Epidermal melanocyte (primary cell): ENCODE results near the gene BAHCC1.
A peak's percentile ranks its signal among the peaks of the same experiment; 100 is the strongest.

ENCODE experiments used
- DNase-seq: peaks from one replicate; pipeline ENCODE4 v3.0.0; 2011; ENCODE audit warnings: low spot score; ENCODE audit not compliant: insufficient read length

BAHCC1 gene

GRCh38 chr17:81492202-81492601 lies 96.9 kb downstream of the BAHCC1 start:
- DNase-seq, result no peak

GRCh38 chr17:81492706-81493105 lies 97.4 kb downstream of the BAHCC1 start:
- no peak for DNase-seq

- no peak for DNase-seq
Observed at GRCh38 chr17:81493198-81494038, 98.2 kb downstream of the BAHCC1 start.

DNA sequence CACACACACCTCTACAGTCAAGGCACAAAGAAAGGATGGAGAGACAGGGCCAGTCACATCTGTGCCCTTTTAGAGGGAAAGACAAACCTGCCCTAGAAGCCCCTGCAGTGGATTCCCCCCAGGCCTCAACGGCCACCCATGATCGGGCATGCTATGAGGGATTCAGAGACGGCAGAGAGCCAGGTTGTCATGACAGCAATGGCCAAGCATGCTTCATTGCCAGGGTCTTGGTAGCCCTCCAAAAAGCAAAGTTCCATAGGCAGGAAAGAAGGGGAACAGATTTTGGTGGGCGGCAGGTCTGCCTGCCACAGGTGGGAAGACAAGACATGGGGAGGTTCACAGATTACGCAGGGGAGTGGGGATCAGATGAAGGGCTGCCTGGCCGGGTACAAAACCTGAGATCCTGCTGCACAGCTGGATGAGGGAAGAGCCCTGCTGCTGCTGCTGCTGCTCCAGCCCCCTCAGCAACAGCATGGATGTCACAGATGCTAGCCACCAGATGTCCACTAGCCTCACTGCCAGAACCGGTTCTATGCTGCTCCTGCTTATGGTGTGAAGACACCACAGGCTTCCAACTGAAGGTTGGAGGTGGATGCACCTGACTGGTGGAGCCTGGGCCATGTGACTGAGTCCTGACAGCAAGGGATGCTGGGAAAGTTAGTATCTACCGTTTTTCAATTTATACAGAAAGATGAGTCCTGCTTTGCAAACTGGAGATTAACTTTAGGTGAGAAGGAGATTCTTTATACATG lies 99.5 kb downstream of the BAHCC1 start:
- DNase-seq, result no peak

DNA sequence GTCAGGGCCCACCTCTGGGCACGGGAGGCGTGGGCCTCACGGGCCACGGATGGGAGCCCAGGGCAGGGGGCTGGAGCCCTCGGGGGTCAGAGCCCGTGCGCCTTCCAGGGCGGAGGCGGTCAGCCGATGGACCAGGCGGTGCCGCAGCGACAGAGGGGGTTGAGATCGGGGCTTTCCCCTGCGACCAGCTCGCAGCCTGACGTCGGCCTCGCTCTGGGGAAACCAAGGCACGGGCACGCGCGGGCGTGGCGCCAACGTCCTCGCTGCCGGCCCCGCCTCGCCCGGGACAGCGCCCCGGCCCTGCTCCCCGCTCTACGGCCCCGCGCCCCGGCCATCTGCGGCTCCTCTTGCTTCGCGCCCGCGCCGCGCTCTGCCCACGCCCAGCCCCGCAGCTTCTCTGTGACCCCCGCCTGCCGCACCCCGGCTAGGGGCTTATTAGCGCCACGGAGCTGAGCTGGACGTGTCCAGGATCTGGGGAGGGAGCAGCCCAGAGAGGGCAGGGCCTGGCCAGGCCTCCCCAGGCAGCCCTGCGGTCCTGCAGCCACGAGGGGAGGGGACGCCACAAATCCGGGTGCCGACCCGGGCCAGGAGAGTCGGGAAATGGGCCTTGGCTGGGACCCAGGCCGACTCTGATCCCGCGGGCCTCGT lies 103.8 kb downstream of the BAHCC1 start:
- no peak for DNase-seq

DNA sequence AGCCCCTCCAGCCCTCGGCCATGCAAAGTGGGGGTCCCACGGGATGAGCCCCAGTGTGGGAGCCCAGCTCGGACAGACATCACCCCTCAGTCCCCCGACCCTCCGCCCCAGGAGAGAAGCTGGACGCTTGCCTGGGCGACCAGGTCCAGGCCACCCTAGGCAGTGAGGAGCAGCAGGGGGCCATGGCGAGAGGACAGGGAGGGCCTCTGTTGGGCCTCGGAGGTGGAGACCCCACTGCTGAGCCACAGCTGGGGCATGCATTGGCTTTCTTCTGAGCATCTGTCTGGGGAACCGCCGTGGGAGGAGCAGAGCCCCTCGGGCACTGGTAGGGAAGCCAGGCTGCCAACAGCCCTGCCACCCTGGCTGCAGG lies 104.3 kb downstream of the BAHCC1 start:
- no peak for DNase-seq

GRCh38 chr17:81500047-81500446 lies 104.8 kb downstream of the BAHCC1 start:
- DNase-seq, result no peak

DNA sequence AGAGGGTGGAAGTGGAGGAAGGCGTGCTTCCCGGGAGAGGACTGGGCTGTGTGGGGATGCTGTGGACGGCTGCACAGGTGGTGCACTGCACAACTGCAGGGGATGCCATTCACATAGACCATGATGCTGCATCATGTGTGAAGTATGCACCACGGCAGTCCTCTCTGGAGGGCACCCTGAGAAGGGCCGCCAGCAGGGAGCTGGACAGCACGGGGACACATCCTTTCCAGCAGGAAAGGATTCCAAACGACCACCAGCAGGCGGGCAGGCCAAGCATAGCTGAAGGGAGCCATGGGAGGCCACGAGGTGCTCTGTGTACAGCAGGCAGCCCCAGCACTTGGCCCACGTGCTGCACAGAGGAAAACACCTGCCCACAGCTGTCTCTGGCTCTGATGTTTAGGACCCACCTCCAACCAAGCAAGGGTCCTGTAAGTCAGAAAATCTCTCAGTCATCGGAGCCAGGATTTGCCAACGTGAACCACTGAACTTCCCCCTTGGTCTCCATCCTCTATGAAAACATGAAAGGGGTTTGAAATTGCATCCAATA lies 107.3 kb downstream of the BAHCC1 start:
- no peak for DNase-seq

- DNase-seq, result no peak
Observed at GRCh38 chr17:81503619-81504018, 108.4 kb downstream of the BAHCC1 start.

GRCh38 chr17:81508639-81509206 lies 113.5 kb downstream of the BAHCC1 start:
- DNase-seq, result no peak

- no peak for DNase-seq
Observed at GRCh38 chr17:81509207-81509971, 114.1 kb downstream of the BAHCC1 start.

- DNase-seq, result no peak
Observed at GRCh38 chr17:81509972-81510784, 114.9 kb downstream of the BAHCC1 start.

- DNase-seq, result no peak
Observed at GRCh38 chr17:81510785-81511553, 115.7 kb downstream of the BAHCC1 start.

DNA sequence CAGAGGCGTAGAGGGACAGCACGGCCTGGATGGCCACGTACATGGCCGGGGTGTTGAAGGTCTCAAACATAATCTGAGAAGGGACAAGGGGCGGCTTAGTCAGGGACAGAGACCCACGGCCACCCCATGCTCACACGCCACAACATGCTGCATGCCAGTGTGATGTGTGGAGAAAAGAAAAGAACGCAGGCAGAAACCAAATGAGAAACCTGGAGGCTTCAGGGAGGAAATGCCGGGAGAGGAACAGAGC lies 116.2 kb downstream of the BAHCC1 start:
- no peak for DNase-seq

DNA sequence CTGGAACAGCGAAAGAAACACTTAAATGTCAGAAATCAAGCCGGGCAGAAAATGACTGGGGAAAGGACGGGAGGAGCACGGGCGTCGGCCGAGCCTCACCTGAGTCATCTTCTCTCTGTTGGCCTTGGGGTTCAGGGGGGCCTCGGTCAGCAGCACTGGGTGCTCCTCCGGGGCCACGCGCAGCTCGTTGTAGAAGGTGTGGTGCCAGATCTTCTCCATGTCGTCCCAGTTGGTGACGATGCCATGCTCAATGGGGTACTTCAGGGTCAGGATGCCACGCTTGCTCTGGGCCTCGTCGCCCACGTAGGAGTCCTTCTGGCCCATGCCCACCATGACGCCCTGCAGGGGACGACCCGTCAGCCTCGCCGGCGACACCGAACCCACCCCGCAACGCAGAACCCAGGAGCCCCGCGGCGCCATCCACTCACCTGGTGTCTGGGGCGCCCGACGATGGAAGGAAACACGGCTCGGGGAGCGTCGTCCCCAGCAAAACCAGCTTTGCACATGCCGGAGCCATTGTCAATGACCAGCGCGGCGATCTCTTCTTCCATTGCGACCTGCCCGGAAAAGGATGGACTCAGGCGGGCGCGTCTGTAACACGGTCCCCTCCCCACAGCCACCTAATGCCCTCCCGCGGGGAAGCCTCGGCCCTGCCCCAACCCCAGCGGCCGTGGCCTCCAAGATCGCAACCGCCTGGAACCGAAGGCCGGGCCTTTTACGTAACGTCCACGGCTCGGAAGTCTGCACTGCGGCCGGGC lies 116.7 kb downstream of the BAHCC1 start:
- DNase-seq, result no peak

- DNase-seq, result peak; percentile 95
Observed at GRCh38 chr17:81512562-81513371, 117.5 kb downstream of the BAHCC1 start, which contains the start of gene ACTG1. Gene ACTG1 (minus strand): TSS chr17:81512799. CDS start chr17:81512354, 445 bp downstream.

DNA sequence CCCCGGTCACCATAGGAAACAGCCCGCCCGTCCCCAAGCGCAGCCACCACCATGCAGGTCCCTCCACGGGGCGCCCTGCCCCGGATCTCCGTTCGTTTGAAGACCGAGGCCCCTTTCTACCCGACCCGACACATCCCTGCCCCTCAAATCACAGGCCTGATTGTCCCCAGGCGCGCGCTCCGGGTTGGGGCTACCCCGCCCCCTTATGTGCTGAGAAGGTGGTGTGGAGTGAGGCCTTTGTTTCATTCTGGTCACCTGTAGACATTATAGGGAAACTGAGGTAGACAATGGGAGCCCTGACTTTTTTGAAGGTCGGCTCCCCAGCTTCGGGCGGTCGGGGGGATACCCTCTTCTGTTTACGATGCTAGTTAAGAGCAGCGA lies 118.1 kb downstream of the BAHCC1 start:
- DNase-seq, result no peak
